Measurements from ENCODE around the gene BRD2.
"Not testable (repeated sequence)": the region's sequence is repeated elsewhere in the genome, so short reads cannot be mapped to it uniquely, and the experiment has no call there.

BRD2 gene

GRCh38 chr6:32968093-32968866 is at the start of gene BRD2:
BRD2 (plus strand) TSS chr6:32968594; CDS start chr6:32972899, 4,305 bp downstream.
- DNase-seq = peak; percentile 91

- DNase-seq = no peak
Measured at GRCh38 chr6:32920715-32921114, 47.7 kb upstream of the BRD2 start.

GRCh38 chr6:32922083-32922482 is 46.3 kb upstream of the BRD2 start:
- no peak for DNase-seq

GRCh38 chr6:32931211-32931610 is 37.2 kb upstream of the BRD2 start:
- DNase-seq = no peak

- no peak for DNase-seq
Measured at GRCh38 chr6:32932132-32932868, 36.1 kb upstream of the BRD2 start.

DNA sequence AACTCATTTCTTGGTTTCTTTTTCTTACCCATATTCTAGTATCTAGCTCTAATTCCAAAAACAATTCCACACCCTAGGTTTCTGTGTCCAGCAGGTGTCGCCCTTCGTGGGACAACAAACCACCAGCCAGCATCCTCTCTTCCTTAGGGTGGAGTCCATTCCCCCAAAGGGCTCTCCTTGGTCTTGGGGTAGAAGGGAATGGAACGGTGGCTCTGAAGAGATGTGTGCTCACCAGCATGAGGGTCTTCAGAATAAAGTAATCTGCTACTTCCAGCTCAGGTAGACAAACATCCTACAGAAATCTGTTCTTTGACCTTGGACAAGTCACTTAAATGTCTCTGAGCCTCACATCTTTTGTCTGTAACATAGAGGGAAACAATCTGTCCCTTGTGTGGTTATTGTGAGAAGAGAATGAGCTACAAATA is 34.7 kb upstream of the BRD2 start:
- DNase-seq = peak; percentile 36

DNA sequence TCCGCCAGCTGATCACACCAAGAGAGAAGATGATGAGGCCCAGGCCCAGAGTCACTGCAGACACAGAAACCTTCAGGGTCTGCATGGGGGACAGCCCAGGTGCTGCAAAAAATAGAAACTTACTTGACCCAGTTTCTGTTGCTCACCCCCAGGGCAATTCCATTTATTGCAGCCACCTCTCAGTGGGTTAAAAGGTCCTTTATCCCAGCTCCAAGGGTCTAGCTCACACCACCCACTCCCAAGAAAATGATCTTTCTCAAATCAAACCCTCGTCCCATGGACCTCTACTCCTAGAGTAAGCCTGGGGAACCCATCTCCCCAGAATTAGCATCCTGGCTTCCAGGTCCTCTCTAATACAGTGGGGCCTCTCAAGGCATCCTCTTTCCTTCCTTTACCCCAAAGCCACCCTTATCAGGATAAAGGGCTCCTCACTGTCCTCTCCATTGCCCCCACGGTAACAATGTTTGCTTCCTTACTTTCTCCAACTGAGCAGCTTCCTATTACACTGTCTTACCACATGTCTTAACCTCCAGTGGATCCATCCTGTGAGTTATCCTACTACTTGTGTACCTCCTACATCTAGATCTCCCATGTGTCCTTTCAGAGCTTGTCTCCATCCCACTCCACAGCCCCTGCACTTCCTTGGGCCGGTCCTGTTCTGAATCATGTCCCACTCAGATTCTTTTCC is 32.7 kb upstream of the BRD2 start:
- DNase-seq = no peak

GRCh38 chr6:32936239-32937152 is 31.9 kb upstream of the BRD2 start:
- DNase-seq = no peak

GRCh38 chr6:32937230-32937633 is 31.2 kb upstream of the BRD2 start:
- no peak for DNase-seq

DNA sequence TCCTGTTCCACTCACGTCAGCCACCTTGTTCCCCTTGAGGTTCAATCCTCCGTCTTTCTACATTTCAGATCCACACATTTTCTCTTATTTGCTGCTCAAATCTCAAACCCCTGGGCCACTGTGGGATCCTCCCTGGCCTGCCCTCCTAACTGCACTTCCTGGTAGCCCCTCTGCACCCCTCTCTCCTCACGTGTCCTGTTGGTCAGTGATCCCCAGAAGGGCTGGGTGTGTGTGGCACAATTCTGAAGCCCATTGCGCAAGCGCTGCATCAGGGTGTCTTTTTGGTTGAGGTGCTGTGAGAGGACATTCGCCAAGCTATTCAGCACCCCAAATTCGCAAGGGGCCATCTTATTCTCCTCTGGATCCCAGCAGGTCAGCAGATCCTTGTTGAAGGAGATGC is 29.9 kb upstream of the BRD2 start:
- DNase-seq = no peak

- DNase-seq = no peak
Measured at GRCh38 chr6:32940656-32941213, 27.7 kb upstream of the BRD2 start, which contains the start of gene HLA-DMB. HLA-DMB (minus strand) TSS chr6:32941028; CDS start chr6:32940807, 221 bp downstream.

DNA sequence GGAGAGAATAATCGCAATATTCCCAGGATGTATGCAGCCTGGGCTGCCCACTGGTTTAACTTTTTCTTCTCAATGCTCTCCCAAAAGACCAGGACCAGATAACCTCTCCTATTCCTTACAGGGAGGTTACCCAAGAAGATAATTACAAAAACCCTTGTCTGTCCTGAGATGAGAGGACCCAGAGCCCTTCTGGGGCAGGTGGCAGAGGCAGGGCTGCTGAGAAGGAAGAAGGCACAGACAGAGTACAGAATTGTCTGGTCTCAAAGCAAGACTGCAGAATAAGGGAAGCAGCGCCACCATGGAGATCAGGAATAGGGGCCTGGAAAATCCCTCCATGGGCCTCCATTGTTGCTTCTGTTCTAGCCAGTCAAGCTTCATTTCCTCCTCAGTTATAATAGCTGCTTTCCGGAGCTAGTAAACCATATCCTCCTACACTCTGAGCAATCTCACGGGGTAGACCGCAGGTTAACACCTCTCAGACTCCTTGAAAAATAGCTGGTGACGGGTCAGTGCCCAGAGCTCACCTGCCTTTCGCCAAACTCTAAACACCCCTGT is 27.1 kb upstream of the BRD2 start:
- no peak for DNase-seq

DNA sequence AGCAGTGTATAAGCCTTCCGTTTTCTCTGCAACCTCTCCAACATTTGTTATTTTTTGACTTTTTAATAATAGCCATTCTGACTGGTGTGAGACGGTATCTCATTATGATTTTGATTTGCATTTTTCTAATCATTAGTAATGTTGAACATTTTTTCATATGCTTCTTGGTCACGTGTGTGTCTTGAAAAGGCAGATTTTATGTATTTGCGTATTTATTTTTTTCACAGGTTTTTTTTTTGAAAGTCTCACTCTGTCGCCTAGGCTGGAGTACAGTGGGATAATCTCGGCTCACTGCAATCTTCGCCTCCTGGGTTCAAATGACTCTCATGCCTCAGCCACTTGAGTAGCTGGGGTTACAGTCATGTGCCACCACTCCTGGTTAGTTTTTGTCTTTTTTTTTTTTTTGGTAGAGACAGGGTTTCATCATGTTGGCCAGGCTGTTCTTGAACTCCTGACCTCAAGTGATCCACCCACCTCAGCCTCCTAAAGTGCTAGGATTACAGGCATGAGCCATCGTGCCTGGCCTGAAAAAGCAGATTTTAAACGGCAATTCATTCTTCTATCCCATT is 25.8 kb upstream of the BRD2 start:
- DNase-seq = not testable (repeated sequence)

DNA sequence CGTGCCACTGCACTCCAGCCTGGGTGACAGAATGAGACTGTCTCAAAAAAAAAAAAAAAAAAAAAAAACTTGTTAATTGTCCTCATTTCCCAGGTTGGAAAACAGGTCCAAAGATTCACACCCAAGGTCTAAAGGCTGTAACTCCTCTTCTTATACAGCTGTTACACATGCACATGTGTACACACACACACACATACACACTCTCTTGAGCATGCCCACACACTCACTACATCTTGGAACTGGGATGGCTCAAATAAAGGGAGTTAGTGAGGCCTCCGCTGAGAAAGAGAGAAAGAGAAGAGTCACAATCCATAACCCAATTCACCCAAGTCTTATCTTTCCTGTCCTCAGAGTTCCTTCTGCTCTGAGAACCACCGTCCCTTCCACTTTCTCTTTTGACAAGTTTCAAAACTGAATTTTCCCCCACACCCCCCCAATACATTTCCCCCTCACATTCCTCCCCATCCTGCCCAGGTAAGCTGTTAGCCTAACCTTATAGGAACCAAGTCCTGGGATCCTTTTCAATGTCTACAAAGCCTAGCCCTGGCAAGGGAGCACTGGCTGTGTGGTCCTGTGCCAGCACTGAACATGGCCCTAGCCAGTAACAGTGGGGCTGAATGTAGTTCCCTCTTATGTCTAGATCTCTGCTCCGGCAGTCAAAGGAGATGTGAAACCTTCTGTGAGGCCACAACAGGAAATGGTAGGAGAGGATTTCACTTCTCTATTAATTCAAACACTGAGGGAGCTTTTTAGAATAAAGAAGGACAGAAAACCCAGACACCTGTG is 24.3 kb upstream of the BRD2 start:
- DNase-seq = no peak

GRCh38 chr6:32945108-32945760 is 23.2 kb upstream of the BRD2 start:
- no peak for DNase-seq

DNA sequence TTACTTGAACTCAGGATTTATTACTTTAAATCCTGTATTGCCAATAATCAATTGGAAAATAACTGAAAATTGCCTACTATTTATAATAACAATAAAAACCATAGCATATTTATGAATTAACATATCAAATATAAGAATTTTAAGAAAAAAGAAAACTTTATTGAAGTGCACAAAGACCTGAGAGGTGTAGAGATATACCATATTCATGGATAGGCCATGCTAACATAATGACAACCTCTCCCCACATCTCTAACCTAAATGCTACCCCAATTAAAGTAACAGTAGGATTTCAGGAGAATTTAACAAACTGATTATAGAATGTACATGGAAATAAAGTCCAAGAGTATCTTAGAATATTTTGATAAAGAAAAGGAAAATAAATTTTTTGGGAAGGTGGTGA is 22.4 kb upstream of the BRD2 start:
- DNase-seq = no peak

- no peak for DNase-seq
Measured at GRCh38 chr6:32946893-32947292, 21.5 kb upstream of the BRD2 start.

- DNase-seq = peak; percentile 32
Measured at GRCh38 chr6:32947552-32948465, 20.6 kb upstream of the BRD2 start.

- DNase-seq = no peak
Measured at GRCh38 chr6:32949113-32949512, 19.3 kb upstream of the BRD2 start.

Measured in COR-L47 (cell line).